ENCODE results near the gene DUS4L. TPM values are rescaled to one million over a fixed set of nuclear protein-coding genes. Genes with fewer than 3 reads are reported as not detected.

DUS4L gene
- total and polyA plus RNA-seq, 2 of the 13 experiments (the other 11 are each of a cell fraction or from before 2014, with no cell fraction given) = 5.6 to 9.8 TPM

- peak; percentile 63; the same call in 1 of the 2 replicates for TF ChIP-seq TFDP1 (CRISPR knock-in tag; IDR thresholded peaks at IDR 0.05; ENCODE audit: borderline replicate concordance)
- TF ChIP-seq ZNF441 (CRISPR knock-in tag; IDR thresholded peaks at IDR 0.05; ENCODE audit: borderline replicate concordance) = peak; percentile 79; the same call in 1 of the 2 replicates
- no peak for TF ChIP-seq SMARCE1 (IDR thresholded peaks at IDR 0.05; ENCODE audit: borderline replicate concordance)
- no peak for TF ChIP-seq HNRNPL (IDR thresholded peaks at IDR 0.05; ENCODE audit: low read depth, low read length)
- TF ChIP-seq PRDM15 (CRISPR knock-in tag; IDR thresholded peaks at IDR 0.05) = peak; percentile 79
- no peak for TF ChIP-seq MAF1 (CRISPR knock-in tag; IDR thresholded peaks at IDR 0.05; ENCODE audit: borderline replicate concordance)
- no peak for TF ChIP-seq MTF2 (CRISPR knock-in tag; IDR thresholded peaks at IDR 0.05; ENCODE audit: borderline replicate concordance)
- peak; percentile 81 for TF ChIP-seq TFDP2 (CRISPR knock-in tag; IDR thresholded peaks at IDR 0.05)
- TF ChIP-seq ZNF264 (CRISPR knock-in tag; IDR thresholded peaks at IDR 0.05) = no peak; the same call in 1 of the 2 replicates
- no peak; the same call in 1 of the 2 replicates for TF ChIP-seq ZNF484 (CRISPR knock-in tag; IDR thresholded peaks at IDR 0.05; ENCODE audit: borderline replicate concordance, low read depth)
- no peak for TF ChIP-seq ZNF704 (CRISPR knock-in tag; IDR thresholded peaks at IDR 0.05; ENCODE audit: borderline replicate concordance)
- TF ChIP-seq RAD21 (CRISPR knock-in tag; IDR thresholded peaks at IDR 0.05) = peak; percentile 81
- TF ChIP-seq TBX2 (CRISPR knock-in tag; IDR thresholded peaks at IDR 0.05; ENCODE audit: borderline replicate concordance) = peak; percentile 50; the same call in 1 of the 2 replicates
- TF ChIP-seq ZNF607 (CRISPR knock-in tag; IDR thresholded peaks at IDR 0.05; ENCODE audit: borderline replicate concordance) = no peak
- no peak for TF ChIP-seq ZNF709 (CRISPR knock-in tag; IDR thresholded peaks at IDR 0.05)
- TF ChIP-seq ZNF121 (CRISPR knock-in tag; IDR thresholded peaks at IDR 0.05) = no peak; the same call in 1 of the 2 replicates
- no peak for TF ChIP-seq ZNF205 (CRISPR knock-in tag; IDR thresholded peaks at IDR 0.05)
- TF ChIP-seq ZNF782 (CRISPR knock-in tag; IDR thresholded peaks at IDR 0.05; ENCODE audit: borderline replicate concordance) = no peak
- no peak for TF ChIP-seq ARHGAP35 (CRISPR knock-in tag; IDR thresholded peaks at IDR 0.05; ENCODE audit: borderline replicate concordance)
These were observed 16.3 kb downstream of the DUS4L start, which contains the start of gene BCAP29 (continued) for GRCh38 chr7:107579885-107580715.
